GM12878 (cell line): ENCODE measurements around the gene TOP3A. TPM values are rescaled to one million over a fixed set of nuclear protein-coding genes. Genes with fewer than 3 reads are reported as not detected.

Experiments
- ATAC-seq: fragments of 200-7000 bp; cut with Tn5 transposase; 3 replicates; pipeline ENCODE4 v1.9.1; 2020; ENCODE audit warnings: mild to moderate bottlenecking, moderate library complexity
- BruUV-seq: library from RNA; stranded (reverse); fragments of 400-500 nt; replicated peaks from 2 replicates; lab custom pipeline; 2021; lab: Mats Ljungman, UMichigan
- CTCF ChIA-PET: fragments of 300-600 bp; sonication (Branson Sonifier 250); formaldehyde crosslinking; extraction: SDS; loops from one replicate; lab custom pipeline; 2021; ENCODE audit warnings: inconsistent platforms; lab: Yijun Ruan, JAX
- POLR2A ChIA-PET: fragments of 350-600 bp; formaldehyde crosslinking; extraction: SDS; loops from one replicate; lab custom pipeline; 2021; ENCODE audit warnings: inconsistent platforms; lab: Charles Lee
- RAD21 ChIA-PET: fragments of 300-600 bp; sonication (Branson Sonifier 250); formaldehyde crosslinking; loops from one replicate; lab custom pipeline; 2023; ENCODE audit warnings: antibody characterized with exemption; ENCODE audit not compliant: unreplicated experiment; lab: Charles Lee
- SMC1A ChIA-PET: fragments of 300-600 bp; sonication (Branson Sonifier 250); formaldehyde crosslinking; loops from one replicate; lab custom pipeline; 2023; ENCODE audit not compliant: unreplicated experiment, uncharacterized antibody; lab: Charles Lee
- DNase-seq: peaks from one replicate; pipeline ENCODE4 v3.0.0-alpha.2; 2011; ENCODE audit warnings: low read depth, low spot score
- FAIRE-seq: peaks from 3 replicates; lab custom pipeline; 2011; peaks lifted over from hg19 to GRCh38; lab: Jason Lieb, UNC
- H2AFZ ChIP-seq: 2 replicates; pipeline ENCODE4 v1.6.0; 2011; ENCODE audit warnings: low read depth, low read length, control low read depth; ENCODE audit not compliant: control insufficient read depth
- H3K27ac ChIP-seq: 2 replicates; pipeline ENCODE4 v1.5.1; 2011; ENCODE audit warnings: control low read depth; ENCODE audit not compliant: control insufficient read depth, insufficient read depth
- H3K27me3 ChIP-seq, 2 experiments: replicated peaks in 1 of 2; 2 replicates each; pipeline versions ENCODE4 v1.6.0 to v1.6.1; 2011; ENCODE audit warnings: low read length in 1 of 2; ENCODE audit not compliant: control insufficient read depth in 2 of 2, insufficient read depth in 2 of 2
- H3K36me3 ChIP-seq, 2 experiments: 2 replicates each; pipeline ENCODE4 v1.5.1; 2011; ENCODE audit warnings: low read length in 1 of 2; ENCODE audit not compliant: control insufficient read depth in 2 of 2, insufficient read depth in 2 of 2
- H3K4me1 ChIP-seq: 2 replicates; pipeline ENCODE4 v1.6.1; 2011; ENCODE audit warnings: mild to moderate bottlenecking, low read length, moderate library complexity, mixed read lengths; ENCODE audit not compliant: control insufficient read depth, insufficient read depth
- H3K4me2 ChIP-seq: 2 replicates; pipeline ENCODE4 v1.6.0; 2011; ENCODE audit warnings: control low read depth; ENCODE audit not compliant: control insufficient read depth, insufficient read depth
- H3K4me3 ChIP-seq: fragments of 200-600 bp; sonication (generic); 2 replicates; pipeline ENCODE4 v1.5.1; 2016
- H3K79me2 ChIP-seq: 2 replicates; pipeline ENCODE4 v1.6.0; 2011; ENCODE audit warnings: low read length; ENCODE audit not compliant: control insufficient read depth, insufficient read depth
- H3K9ac ChIP-seq: 2 replicates; pipeline ENCODE4 v1.8.0; 2011; ENCODE audit warnings: low read length, control low read depth, mixed read lengths; ENCODE audit not compliant: control insufficient read depth, insufficient read depth
- H3K9me3 ChIP-seq: replicated peaks from 3 replicates; pipeline ENCODE4 v1.5.1; 2011; ENCODE audit warnings: mild to moderate bottlenecking, low read length; ENCODE audit not compliant: control insufficient read depth, insufficient read depth
- H4K20me1 ChIP-seq: 2 replicates; pipeline ENCODE4 v1.6.0; 2011; ENCODE audit not compliant: control insufficient read depth, insufficient read depth
- CBFB ChIP-seq: IDR thresholded peaks from 2 replicates; pipeline ENCODE4 v1.6.1; 2016; ENCODE audit warnings: antibody characterized with exemption, low read depth
- CHD1 ChIP-seq: IDR thresholded peaks from 2 replicates; pipeline ENCODE4 v1.6.1; 2012; ENCODE audit warnings: low read depth, low read length, improper control_type of control experiment
- GABPA ChIP-seq: IDR thresholded peaks from 2 replicates; pipeline ENCODE4 v1.6.1; 2014; ENCODE audit warnings: antibody characterized with exemption, low read depth, mild to moderate bottlenecking, inconsistent platforms
- LARP7 ChIP-seq: fragments of 450-650 bp; IDR thresholded peaks from 2 replicates; pipeline ENCODE4 v1.6.1; 2017; ENCODE audit warnings: mild to moderate bottlenecking
- NKRF ChIP-seq: fragments of 450-650 bp; conservative IDR thresholded peaks from 2 replicates; pipeline ENCODE4 v1.6.1; 2017; ENCODE audit warnings: mild to moderate bottlenecking, moderate library complexity
- RUNX3 ChIP-seq: IDR thresholded peaks from 2 replicates; pipeline ENCODE4 v1.6.1; 2012; ENCODE audit warnings: low read length, inconsistent platforms
- SIX5 ChIP-seq: IDR thresholded peaks from 2 replicates; pipeline ENCODE4 v1.6.1; 2011; ENCODE audit warnings: mild to moderate bottlenecking, low read depth, low read length, moderate library complexity; ENCODE audit not compliant: severe bottlenecking
- SRF ChIP-seq, 2 experiments: IDR thresholded peaks; 2 replicates each; pipeline ENCODE4 v1.6.1; 2011; ENCODE audit warnings: low read depth in 2 of 2, low read length in 2 of 2, mild to moderate bottlenecking in 1 of 2, moderate library complexity in 1 of 2
- TAF1 ChIP-seq: IDR thresholded peaks from 2 replicates; pipeline ENCODE4 v1.6.1; 2011; ENCODE audit warnings: mild to moderate bottlenecking, low read depth, low read length, borderline replicate concordance
- WGBS: methylation state at CpG from one replicate; pipeline ENCODE4 v1.1.6; 2016; ENCODE audit warnings: low lambda C conversion rate; ENCODE audit not compliant: insufficient replicate concordance, insufficient coverage; ENCODE audit errors: missing lambda C conversion rate; 5-methylcytosine and 5-hydroxymethylcytosine counted together
- in situ Hi-C: fragments of 300-500 bp; cut with MboI; formaldehyde crosslinking; loops from 9 replicates; pipeline ENCODE4 v1.14.3; 2018; ENCODE audit warnings: mixed read lengths
- intact Hi-C: fragments of 100-400 bp; cut with micrococcal nuclease; formaldehyde crosslinking; loops from one replicate; pipeline ENCODE4 v1.14.2; 2022; ENCODE audit not compliant: unreplicated experiment
- polyA plus RNA-seq, 11 experiments: library from polyadenylated mRNA; depleted of rRNA in 4 of 11; unstranded in 6 of 11; stranded (reverse) in 5 of 11; fragments of >200 nt; fragmentation: Nextera tagmentation in 4 of 11; fragmentation: Illumina TruSeq in 1 of 11; extraction: Ambion mirVana in 4 of 11; extraction: Trizol in 1 of 11; gene quantifications; 1 replicate in 1 of 11; 2 replicates in 10 of 11; pipeline versions ENCODE4 v1.2.1 to v1.2.3, GENCODE V29; 2011 to 2016; ENCODE audit warnings: inconsistent platforms in 2 of 11, missing spikeins in 2 of 11, low read depth in 1 of 11
- total RNA-seq, 4 experiments: library from RNA; depleted of rRNA in 3 of 4; stranded (reverse); fragments of >200 nt in 3 of 4; fragmentation: Illumina TruSeq in 1 of 4; extraction: Trizol in 1 of 4; gene quantifications; 2 replicates each; pipeline versions ENCODE4 v1.2.1 to v1.2.3, GENCODE V29; 2013 to 2021
- TF ChIP-seq, protein P1 (sequence below): fragments of 450-650 bp; IDR thresholded peaks from 2 replicates; pipeline ENCODE4 v1.6.1; 2017; ENCODE audit warnings: borderline replicate concordance

TOP3A gene
- total and polyA plus RNA-seq, 10 of the 15 experiments (the other 5 are each of a cell fraction or from before 2014, with no cell fraction given): 4.2 to 51.9 (median 31.8) TPM

DNA sequence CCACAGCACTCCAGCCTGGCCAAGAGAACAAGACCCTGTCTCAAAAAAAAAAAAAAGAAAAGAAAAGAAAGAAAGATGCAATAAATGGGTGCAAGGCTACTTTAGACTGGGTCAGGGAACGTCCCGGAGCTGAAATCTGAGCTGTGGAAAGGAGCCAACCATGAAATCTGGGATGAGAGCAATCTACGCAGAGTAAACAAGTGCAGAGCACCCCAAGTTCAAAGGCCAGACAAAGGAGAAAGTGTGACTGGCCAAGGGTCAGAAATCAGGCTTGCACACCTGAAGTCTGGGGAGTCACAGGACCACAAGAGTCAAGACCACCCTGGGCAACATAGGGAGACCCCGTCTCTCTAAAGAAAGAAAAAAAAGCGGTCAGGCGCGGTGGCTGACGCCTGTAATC lies 45.7 kb upstream of the TOP3A start:
- SMC1A ChIA-PET: no interaction called here
- H2AFZ ChIP-seq: no peak overlapping the region
- no peaks in the 10 kb centered on the region for H3K9me3 ChIP-seq
- ATAC-seq (no peak), DNase-seq (no peak), FAIRE-seq (no peak)
- no peaks in the 10 kb centered on the region for H3K27me3 ChIP-seq
- no peak overlapping the region for H3K27ac ChIP-seq
- peaks cover 15% of the 10 kb centered on the region for H3K79me2 ChIP-seq
- in situ Hi-C loops: no loop called here
- POLR2A ChIA-PET: interaction anchor here (0.6 kb wide), 1 partner anchor 99 kb away, joined by 3 read pairs; no protein-coding TSS in a partner anchor
- intact Hi-C loops: no loop called here
- H3K9ac ChIP-seq: no peak overlapping the region
- BruUV-seq: no TSS peak
- CTCF ChIA-PET: no interaction called here
- WGBS: 91% methylated on average over 8 of the region's 8 CpGs
- no peak overlapping the region for H3K4me3 ChIP-seq
- H3K4me1 ChIP-seq: 0 out of 2 replicates have a peak, but pooled peaks cover 3% of the 10 kb centered on the region
- RAD21 ChIA-PET: no interaction called here
- H3K36me3 ChIP-seq: no peaks in the 10 kb centered on the region; a peak in 1 of 4 replicates
- TF ChIP-seq RUNX3: no peak
- no peaks in the 10 kb centered on the region for H4K20me1 ChIP-seq
- H3K4me2 ChIP-seq: no peak overlapping the region

- ChIA-PET POLR2A (interaction anchor here (0.6 kb wide), 1 partner anchor 130 kb away, joined by 9 read pairs; no protein-coding TSS in a partner anchor), SMC1A (no interaction called here), CTCF (no interaction called here), RAD21 (no interaction called here)
- Histone ChIP-seq H3K79me2 (peaks cover under 1% of the 10 kb centered on the region; the same call in 1 of the 2 replicates), H3K36me3 (peaks cover 0 to 4% of the 10 kb centered on the region in 2 experiments; a peak in 3 of 4 replicates), H3K4me3 (no peak overlapping the region), H3K27ac (no peak overlapping the region), H3K9me3 (no peaks in the 10 kb centered on the region), H4K20me1 (no peaks in the 10 kb centered on the region), H2AFZ (no peak overlapping the region), H3K4me1 (no peaks in the 10 kb centered on the region), H3K4me2 (no peak overlapping the region), H3K27me3 (no peaks in the 10 kb centered on the region), H3K9ac (no peak overlapping the region)
- no peak for DNase-seq
- intact Hi-C loops: no loop called here
- ATAC-seq: no peak
- in situ Hi-C loops: loop anchor here (5.0 kb wide), 1 partner anchor 49 kb away; no protein-coding TSS in a partner anchor
- no TSS peak for BruUV-seq
- WGBS: 88% methylated on average over 10 of the region's 10 CpGs
- no peak for FAIRE-seq
- TF ChIP-seq TAF1 (no peak), GABPA (no peak), SRF (IDR thresholded peaks at IDR 0.05; ENCODE audit: low read depth in 2 of 2, low read length in 2 of 2) (no peak), NKRF (no peak), CHD1 (no peak), CBFB (no peak), LARP7 (no peak), SIX5 (no peak)
- TF ChIP-seq, protein P1, sequence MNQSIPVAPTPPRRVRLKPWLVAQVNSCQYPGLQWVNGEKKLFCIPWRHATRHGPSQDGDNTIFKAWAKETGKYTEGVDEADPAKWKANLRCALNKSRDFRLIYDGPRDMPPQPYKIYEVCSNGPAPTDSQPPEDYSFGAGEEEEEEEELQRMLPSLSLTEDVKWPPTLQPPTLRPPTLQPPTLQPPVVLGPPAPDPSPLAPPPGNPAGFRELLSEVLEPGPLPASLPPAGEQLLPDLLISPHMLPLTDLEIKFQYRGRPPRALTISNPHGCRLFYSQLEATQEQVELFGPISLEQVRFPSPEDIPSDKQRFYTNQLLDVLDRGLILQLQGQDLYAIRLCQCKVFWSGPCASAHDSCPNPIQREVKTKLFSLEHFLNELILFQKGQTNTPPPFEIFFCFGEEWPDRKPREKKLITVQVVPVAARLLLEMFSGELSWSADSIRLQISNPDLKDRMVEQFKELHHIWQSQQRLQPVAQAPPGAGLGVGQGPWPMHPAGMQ: no peak
Measured at GRCh38 chr17:18356624-18357023, 41.8 kb upstream of the TOP3A start.
